LNCaP clone FGC (cell line): Measurements from ENCODE around the gene TAS1R3.

ENCODE experiments used
- DNase-seq: peaks from one replicate; pipeline ENCODE4 v3.0.0-alpha.2; 2011; ENCODE audit warnings: low read depth
- H3K4me3 ChIP-seq: 2 replicates; pipeline ENCODE4 v1.5.1; 2011; ENCODE audit warnings: mild to moderate bottlenecking, low read depth, low read length, control low read depth
- CTCF ChIP-seq: IDR thresholded peaks from 2 replicates; pipeline ENCODE4 v1.5.1; 2012; ENCODE audit warnings: mild to moderate bottlenecking; ENCODE audit not compliant: control insufficient read depth, insufficient read depth; ENCODE audit errors: extremely low read depth

The TAS1R3 gene

GRCh38 chr1:1331068-1331965, at the start of gene TAS1R3:
TAS1R3 (plus strand) TSS chr1:1331280; CDS start chr1:1331346, 66 bp downstream.
- DNase-seq: no peak
- H3K4me3 ChIP-seq: no peak within 1 kb of the TSS
- TF ChIP-seq CTCF: no peak

GRCh38 chr1:1281533-1282321, 49.4 kb upstream of the TAS1R3 start:
- H3K4me3 ChIP-seq: no peak overlapping the region
- DNase-seq: peak; percentile 46
- TF ChIP-seq CTCF: no peak

GRCh38 chr1:1282998-1283397, 48.1 kb upstream of the TAS1R3 start:
- DNase-seq: no peak
- no peak overlapping the region for H3K4me3 ChIP-seq
- no peak for TF ChIP-seq CTCF

GRCh38 chr1:1283821-1284220, 47.3 kb upstream of the TAS1R3 start:
- no peak overlapping the region for H3K4me3 ChIP-seq
- no peak for DNase-seq
- no peak for TF ChIP-seq CTCF

GRCh38 chr1:1284221-1285101, 46.6 kb upstream of the TAS1R3 start:
- no peak overlapping the region for H3K4me3 ChIP-seq
- DNase-seq: no peak
- no peak for TF ChIP-seq CTCF

GRCh38 chr1:1285102-1285571, 45.9 kb upstream of the TAS1R3 start:
- no peak for TF ChIP-seq CTCF
- no peak for DNase-seq

More at GRCh38 chr1:1285102-1285571, 45.9 kb upstream of the TAS1R3 start:
- H3K4me3 ChIP-seq: no peak overlapping the region
